ENCODE measurements around the gene NADSYN1.
"Not testable (repeated sequence)": the region's sequence is repeated elsewhere in the genome, so short reads cannot be mapped to it uniquely, and the experiment has no call there.

The NADSYN1 gene

DNA sequence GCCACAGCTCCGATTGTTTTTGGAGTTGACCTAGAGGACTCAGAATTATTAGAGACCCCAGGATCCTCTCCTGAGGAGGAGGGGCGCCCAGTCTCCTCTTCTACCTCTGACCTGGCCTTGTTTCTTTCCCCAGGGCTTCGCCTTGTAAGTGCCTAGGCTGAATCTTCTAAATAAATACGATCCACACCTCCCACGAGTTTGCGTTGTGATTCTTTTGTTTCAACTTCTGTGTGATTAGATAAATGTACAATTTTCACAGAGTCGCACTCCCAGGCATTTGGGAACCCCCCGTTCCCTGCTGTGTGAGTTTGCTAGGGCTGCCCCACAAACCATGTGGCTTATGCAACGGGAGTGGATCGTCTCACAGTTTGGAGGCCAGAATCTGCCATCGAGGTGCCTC lies 86.0 kb downstream of the NADSYN1 start:
- no peak overlapping the region for H3K27ac ChIP-seq
- TF ChIP-seq, protein P1, sequence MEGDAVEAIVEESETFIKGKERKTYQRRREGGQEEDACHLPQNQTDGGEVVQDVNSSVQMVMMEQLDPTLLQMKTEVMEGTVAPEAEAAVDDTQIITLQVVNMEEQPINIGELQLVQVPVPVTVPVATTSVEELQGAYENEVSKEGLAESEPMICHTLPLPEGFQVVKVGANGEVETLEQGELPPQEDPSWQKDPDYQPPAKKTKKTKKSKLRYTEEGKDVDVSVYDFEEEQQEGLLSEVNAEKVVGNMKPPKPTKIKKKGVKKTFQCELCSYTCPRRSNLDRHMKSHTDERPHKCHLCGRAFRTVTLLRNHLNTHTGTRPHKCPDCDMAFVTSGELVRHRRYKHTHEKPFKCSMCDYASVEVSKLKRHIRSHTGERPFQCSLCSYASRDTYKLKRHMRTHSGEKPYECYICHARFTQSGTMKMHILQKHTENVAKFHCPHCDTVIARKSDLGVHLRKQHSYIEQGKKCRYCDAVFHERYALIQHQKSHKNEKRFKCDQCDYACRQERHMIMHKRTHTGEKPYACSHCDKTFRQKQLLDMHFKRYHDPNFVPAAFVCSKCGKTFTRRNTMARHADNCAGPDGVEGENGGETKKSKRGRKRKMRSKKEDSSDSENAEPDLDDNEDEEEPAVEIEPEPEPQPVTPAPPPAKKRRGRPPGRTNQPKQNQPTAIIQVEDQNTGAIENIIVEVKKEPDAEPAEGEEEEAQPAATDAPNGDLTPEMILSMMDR (conservative IDR thresholded peaks at IDR 0.05) = no peak

DNA sequence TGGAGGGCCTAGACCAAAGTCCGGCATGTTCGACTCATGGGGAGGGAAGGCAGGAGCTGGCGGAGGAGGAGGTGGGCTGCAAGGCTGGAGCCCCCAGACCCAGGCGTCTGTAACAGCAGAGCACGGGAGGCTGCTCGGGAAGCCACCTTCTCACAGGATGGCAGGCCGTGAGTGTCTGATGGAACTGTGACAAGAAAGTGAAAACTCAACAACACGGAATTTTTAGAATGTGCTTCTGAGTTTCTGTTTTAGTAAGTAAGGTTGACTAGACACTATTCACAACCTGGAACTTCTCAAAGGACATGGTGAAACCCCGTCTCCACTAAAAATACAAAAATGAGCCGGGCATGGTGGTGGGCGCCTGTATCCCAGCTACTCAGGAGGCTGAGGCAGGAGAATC lies 87.0 kb downstream of the NADSYN1 start:
- not testable (repeated sequence) for H3K27ac ChIP-seq

DNA sequence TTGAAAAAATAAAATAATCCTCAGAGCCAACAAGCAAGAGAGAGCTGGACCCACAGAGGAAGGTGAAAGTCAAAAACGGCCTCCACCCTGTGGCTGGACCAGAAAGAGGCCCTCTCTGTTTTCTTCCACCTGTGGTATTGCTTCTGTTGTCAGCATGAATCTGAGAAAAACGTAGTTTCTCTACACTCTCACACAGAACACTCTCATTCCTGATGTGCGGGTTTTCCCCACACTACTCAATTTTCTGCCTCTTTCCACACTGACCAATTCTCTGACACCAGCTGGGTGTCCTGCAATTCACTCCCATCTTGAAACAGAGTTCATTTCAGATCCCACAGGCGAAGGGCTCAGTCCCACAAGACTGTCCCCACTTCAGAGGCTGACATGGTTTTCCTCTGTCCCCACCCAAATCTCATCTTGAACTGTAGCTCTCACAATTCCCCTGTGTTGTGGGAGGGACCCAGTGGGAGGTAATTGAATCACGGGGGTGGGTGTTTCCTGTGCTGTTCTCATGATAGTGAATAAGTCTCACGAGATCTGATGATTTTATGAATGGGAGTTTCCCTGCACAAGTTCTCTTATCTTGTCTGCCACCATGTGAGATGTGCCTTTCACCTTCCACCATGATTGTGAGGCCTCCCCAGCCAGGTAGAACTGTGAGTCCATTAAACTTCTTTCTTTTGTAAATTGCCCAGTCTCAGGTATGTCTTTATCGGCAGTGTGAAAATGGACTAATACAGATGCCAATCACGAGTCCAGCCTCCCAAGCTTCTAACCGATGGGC lies 87.7 kb downstream of the NADSYN1 start:
- not testable (repeated sequence) for H3K27ac ChIP-seq

DNA sequence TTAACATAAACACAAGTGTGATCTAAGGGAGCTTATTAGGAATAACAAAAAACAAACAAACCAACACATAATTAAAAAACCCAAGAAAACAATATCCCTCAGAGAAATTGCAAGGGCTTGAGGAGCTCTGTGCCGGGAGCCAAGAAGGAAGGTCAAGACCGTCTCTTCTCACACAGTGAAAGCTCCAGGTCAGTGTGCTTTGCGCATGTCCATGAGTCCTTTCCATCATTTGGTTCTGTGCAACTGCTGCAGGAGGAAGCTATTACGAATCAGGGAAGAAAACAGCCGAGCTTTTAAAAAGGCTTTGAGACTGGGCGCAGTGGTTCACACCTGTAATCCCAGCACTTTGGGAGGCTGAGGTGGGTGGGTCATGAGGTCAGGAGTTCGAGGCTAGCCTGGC lies 89.4 kb downstream of the NADSYN1 start:
- H3K27ac ChIP-seq = no peak overlapping the region
- TF ChIP-seq, protein P1 (conservative IDR thresholded peaks at IDR 0.05) = no peak

DNA sequence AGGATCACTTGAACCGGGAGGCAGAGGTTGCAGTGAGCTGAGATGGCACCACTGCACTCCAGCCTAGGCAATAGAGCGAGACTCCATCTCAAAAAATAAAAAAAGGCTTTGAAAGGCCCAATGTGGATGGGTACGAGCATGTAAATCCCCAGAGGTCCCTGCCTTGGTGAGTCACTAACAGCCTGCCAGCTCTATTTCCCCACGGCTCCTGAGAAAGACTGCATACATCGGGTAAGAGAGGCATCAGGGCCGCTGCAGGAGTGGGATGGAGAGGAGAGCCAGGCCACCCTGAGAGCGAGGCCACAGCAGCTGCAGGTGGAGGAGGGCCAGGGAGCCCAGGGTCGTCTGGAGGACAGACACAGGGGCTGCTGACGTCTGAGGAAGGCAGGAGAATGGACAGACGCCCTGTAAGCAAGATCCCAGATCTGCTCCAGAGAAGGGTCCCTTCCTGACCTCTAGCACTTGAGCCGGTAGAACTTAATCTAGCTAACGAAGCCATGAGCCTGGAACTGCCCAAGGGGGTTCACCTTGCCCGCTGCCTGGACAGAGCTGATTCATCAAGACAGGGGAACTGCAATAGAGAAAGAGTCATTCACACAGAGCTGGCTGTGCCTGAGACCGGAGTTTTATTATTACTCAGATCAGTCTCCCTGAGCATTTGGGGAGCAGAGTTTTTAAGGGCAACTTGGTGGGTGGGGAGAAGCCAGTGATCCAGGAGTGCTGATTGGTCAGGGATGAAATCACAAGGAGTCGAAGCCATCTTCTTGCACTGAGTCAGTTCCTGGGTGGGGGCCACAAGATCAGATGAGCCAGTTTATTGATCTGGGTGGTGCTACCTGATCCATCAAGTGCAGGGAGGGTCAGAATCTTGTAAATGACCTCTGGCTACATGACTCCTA lies 90.1 kb downstream of the NADSYN1 start:
- no peak overlapping the region for H3K27ac ChIP-seq
- TF ChIP-seq, protein P1 (conservative IDR thresholded peaks at IDR 0.05) = no peak

DNA sequence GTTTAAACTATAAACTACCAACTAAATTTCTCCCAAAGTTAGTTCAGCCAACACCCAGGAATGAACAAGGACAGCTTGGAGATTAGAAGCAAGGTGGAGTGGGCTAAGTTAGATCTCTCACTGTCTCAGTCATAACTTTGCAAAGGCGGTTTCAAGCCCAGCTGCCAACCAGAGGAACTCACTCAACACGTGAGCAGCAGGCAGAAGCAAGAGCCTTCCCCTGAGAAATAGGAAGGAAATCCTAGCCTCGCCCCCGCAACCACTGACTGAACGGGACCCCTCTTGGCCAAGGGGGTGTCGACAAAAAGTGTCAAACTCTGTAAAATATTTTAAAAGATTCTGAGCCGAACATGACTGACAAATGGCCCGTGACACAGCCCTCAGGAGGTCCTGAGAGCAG lies 90.9 kb downstream of the NADSYN1 start:
- TF ChIP-seq, protein P1 (conservative IDR thresholded peaks at IDR 0.05) = no peak
- H3K27ac ChIP-seq = no peak overlapping the region

DNA sequence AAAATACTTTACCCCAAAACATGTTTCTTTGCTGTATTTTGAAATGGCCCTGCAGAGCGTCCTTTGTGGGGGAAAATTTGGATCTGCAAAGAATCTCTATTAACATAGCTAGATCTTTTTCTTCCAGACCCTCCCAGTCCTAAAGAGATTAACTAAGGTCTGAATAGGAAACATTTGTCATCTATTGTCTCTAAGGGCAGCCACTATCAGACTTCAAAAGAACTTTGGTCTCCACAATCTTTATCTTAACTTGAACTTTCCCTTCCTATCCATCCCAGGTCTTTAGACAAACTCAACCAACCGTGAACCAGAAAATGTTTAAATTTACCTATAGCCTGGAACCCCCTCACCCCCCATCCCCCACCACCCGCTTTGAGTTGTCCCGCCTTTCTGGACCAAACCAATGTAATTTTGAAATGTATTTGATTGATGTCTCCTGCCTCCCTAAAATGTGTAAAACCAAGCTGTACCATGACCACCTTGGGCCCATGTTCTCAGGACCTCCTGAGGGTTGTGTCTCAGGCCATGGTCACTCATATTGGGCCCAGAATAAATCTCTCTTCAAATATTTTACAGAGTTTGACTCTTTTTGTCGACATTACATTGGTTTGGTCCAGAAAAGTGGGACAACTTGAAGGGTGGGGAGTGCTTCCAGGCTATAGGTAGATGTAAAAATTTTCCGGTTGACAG lies 91.7 kb downstream of the NADSYN1 start:
- TF ChIP-seq, protein P1 (conservative IDR thresholded peaks at IDR 0.05) = no peak
- no peak overlapping the region for H3K27ac ChIP-seq

DNA sequence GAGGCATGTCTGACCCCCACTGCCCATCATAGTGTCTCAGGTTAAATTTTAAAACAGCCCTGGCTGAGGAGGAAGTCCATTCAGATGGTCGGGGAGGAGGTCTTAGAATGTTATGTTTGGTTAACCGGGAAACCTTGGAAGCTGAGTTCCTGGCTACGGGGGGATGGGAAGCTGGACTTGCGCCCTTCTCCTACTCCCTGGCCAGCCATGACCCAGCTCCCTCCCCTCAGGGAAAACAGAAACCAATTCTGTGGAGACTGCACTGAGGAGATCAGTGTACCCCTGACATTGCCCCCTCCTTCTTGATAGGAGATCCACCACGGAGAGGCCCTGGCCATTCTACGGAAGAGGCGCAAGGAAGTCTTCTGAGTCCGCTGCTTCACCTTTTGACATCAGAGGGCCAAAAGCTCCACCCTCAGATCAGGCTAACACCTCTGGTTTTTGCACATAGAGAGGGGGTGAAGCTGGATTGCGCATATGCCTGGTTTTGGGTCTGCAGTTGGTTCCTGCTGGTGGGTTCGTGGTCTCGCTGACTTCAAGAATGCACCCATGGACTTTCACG lies 92.5 kb downstream of the NADSYN1 start:
- no peak overlapping the region for H3K27ac ChIP-seq
- TF ChIP-seq, protein P1 (conservative IDR thresholded peaks at IDR 0.05) = no peak
